ENCODE measurements around the gene SPDYE18.
"Not testable (repeated sequence)": the region's sequence is repeated elsewhere in the genome, so short reads cannot be mapped to it uniquely, and the experiment has no call there.

The SPDYE18 gene

DNA sequence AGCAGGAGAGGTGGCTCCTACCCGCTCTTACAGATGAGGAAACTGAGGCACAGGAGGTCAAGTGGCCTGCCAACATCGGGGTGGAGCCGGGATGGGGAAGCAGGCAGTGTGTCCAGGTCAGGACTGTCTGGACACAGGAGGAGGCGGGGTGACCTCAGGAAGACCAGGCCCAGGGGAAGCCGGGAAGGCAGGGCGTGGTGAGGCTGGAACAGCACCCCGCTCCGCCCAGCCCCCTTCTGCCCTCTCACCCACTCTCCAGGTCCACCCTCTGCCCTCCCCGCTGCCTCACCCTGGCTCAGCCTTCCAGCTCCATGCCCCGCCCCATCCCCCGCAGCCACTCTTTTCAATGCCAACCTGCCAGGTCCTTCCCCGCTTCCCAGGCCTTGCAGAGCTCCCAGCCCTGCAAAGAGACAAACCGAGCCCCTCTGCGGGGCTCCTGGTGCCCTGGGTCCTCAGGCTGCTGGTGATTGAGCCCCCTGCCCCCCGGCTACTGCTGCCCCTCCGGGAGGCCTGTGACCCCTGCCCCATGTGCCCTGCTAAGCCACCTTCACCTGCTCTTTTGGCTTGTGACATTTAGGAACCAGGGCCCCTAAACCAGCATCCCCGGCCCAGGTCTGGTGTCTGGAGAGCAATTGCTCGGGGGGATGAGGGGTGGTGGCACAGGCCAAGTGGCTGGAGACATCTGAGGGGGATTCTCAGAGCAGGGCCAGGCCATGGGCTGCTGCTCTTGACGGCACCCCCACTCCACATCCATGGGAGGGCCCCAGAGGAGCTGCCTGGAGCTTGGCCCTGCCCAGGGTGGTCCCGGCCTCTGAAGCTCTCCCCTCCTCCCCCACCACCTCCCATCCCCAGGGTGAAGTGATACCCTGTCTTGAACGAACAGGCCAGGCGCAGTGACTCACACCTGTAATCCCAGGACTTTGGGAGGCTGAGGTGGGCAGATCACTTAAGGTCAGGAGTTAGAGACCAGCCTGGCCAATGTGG is 55.9 kb downstream of the SPDYE18 start:
- H3K9me3 ChIP-seq (ENCODE audit: insufficient read depth, low read depth, low read length); H3K79me2 ChIP-seq (ENCODE audit: control insufficient read depth, insufficient read depth, low read length, poor library complexity); H2BK120ac ChIP-seq (ENCODE audit: insufficient read depth, low read length, poor library complexity); H2BK5ac ChIP-seq (ENCODE audit: low read depth, low read length, poor library complexity); H4K91ac ChIP-seq (ENCODE audit: low read depth, low read length); H3K4me3 ChIP-seq (ENCODE audit: low read depth, low read length); H3K9ac ChIP-seq (ENCODE audit: low read length); H2BK12ac ChIP-seq (ENCODE audit: low read length); H3K14ac ChIP-seq (ENCODE audit: low read length); H3K23ac ChIP-seq (ENCODE audit: low read length); H3K18ac ChIP-seq (ENCODE audit: low read length); H4K8ac ChIP-seq (ENCODE audit: low read depth, low read length); H2AFZ ChIP-seq (ENCODE audit: insufficient read depth, low read length, poor library complexity); H3K27me3 ChIP-seq (ENCODE audit: insufficient read depth, low read length); H3K79me1 ChIP-seq (ENCODE audit: low read length); H4K12ac ChIP-seq (ENCODE audit: low read depth, low read length); H3K27ac ChIP-seq (ENCODE audit: low read depth, low read length); H3K4me2 ChIP-seq (ENCODE audit: low read length); H3K4ac ChIP-seq (ENCODE audit: low read depth, low read length); DNase-seq; H3K4me1 ChIP-seq (ENCODE audit: control insufficient read depth in 1 of 2, insufficient read depth in 2 of 2, low read length in 2 of 2); H2AK5ac ChIP-seq (ENCODE audit: low read length): not testable (repeated sequence)
- no CpG with 5 or more reads among the region's 22 CpGs for WGBS (ENCODE audit: extremely low coverage, insufficient coverage, insufficient read length)
- peaks cover 14 to 29% of the 10 kb centered on the region in 2 experiments for H3K36me3 ChIP-seq (ENCODE audit: control insufficient read depth in 1 of 2, insufficient read depth in 2 of 2, low read length in 2 of 2)

DNA sequence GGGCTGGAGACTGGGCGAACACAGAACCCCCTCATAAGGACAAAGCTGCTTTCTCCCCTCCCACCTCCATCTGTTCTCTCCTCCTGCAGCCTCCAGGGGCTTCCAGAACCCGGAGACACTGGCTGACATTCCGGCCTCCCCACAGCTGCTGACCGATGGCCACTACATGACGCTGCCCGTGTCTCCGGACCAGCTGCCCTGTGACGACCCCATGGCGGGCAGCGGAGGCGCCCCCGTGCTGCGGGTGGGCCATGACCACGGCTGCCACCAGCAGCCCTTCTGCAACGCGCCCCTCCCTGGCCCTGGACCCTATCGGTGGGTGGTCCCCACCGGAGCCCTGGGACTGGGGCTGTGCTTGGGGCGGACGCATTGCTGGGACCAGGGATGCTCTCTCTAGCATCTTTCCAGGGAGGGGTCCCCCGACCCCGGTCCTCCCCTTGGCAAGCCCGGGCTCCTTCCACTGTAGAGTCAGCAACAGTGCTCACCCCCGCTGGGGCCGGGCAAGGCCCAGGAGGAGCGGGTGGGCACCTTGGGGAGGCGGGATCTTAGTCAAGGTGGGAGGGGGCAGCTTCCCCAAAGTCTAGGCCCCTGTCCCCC is 56.8 kb downstream of the SPDYE18 start:
- not testable (repeated sequence) for H3K4me2 ChIP-seq (ENCODE audit: low read length); H2AFZ ChIP-seq (ENCODE audit: insufficient read depth, low read length, poor library complexity); H3K9me3 ChIP-seq (ENCODE audit: insufficient read depth, low read depth, low read length); H3K14ac ChIP-seq (ENCODE audit: low read length); H3K18ac ChIP-seq (ENCODE audit: low read length); H3K27me3 ChIP-seq (ENCODE audit: insufficient read depth, low read length); H3K79me1 ChIP-seq (ENCODE audit: low read length); H2AK5ac ChIP-seq (ENCODE audit: low read length); H3K23ac ChIP-seq (ENCODE audit: low read length); H3K4ac ChIP-seq (ENCODE audit: low read depth, low read length); H2BK5ac ChIP-seq (ENCODE audit: low read depth, low read length, poor library complexity); H3K27ac ChIP-seq (ENCODE audit: low read depth, low read length); H2BK12ac ChIP-seq (ENCODE audit: low read length); H4K8ac ChIP-seq (ENCODE audit: low read depth, low read length); H2BK120ac ChIP-seq (ENCODE audit: insufficient read depth, low read length, poor library complexity); H3K9ac ChIP-seq (ENCODE audit: low read length); H4K91ac ChIP-seq (ENCODE audit: low read depth, low read length); H4K12ac ChIP-seq (ENCODE audit: low read depth, low read length); H3K79me2 ChIP-seq (ENCODE audit: control insufficient read depth, insufficient read depth, low read length, poor library complexity); H3K4me1 ChIP-seq (ENCODE audit: control insufficient read depth in 1 of 2, insufficient read depth in 2 of 2, low read length in 2 of 2); H3K4me3 ChIP-seq (ENCODE audit: low read depth, low read length); DNase-seq
- no CpG with 5 or more reads among the region's 27 CpGs for WGBS (ENCODE audit: extremely low coverage, insufficient coverage, insufficient read length)
- H3K36me3 ChIP-seq (ENCODE audit: control insufficient read depth in 1 of 2, insufficient read depth in 2 of 2, low read length in 2 of 2) = peaks cover 14 to 29% of the 10 kb centered on the region in 2 experiments

DNA sequence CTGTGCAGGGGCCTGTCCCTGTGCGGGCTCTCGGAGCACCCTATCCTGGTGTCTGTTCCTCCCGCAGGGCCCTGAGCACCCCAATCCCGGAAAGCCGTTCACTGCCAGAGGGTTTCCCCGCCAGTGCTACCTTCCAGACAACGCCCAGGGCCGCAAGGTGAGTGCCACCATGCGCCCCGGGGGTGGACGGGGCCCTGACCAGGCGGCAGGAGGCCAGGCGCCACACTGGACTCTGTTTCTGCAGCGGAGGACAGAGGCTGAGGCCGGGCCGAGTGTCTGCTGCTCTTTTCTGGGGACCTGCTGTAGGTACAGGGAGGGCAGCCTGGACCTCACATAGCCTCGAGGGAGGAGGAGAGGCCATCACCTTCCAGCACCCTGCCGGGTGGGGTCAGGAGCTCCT is 58.2 kb downstream of the SPDYE18 start:
- no CpG with 5 or more reads among the region's 18 CpGs for WGBS (ENCODE audit: extremely low coverage, insufficient coverage, insufficient read length)
- not testable (repeated sequence) for DNase-seq; H3K4me2 ChIP-seq (ENCODE audit: low read length); H2BK5ac ChIP-seq (ENCODE audit: low read depth, low read length, poor library complexity); H3K4me1 ChIP-seq (ENCODE audit: control insufficient read depth in 1 of 2, insufficient read depth in 2 of 2, low read length in 2 of 2); H2AFZ ChIP-seq (ENCODE audit: insufficient read depth, low read length, poor library complexity); H3K9me3 ChIP-seq (ENCODE audit: insufficient read depth, low read depth, low read length); H3K14ac ChIP-seq (ENCODE audit: low read length); H4K12ac ChIP-seq (ENCODE audit: low read depth, low read length); H3K4me3 ChIP-seq (ENCODE audit: low read depth, low read length); H2BK12ac ChIP-seq (ENCODE audit: low read length); H3K79me2 ChIP-seq (ENCODE audit: control insufficient read depth, insufficient read depth, low read length, poor library complexity); H2AK5ac ChIP-seq (ENCODE audit: low read length); H3K27ac ChIP-seq (ENCODE audit: low read depth, low read length); H3K18ac ChIP-seq (ENCODE audit: low read length); H3K4ac ChIP-seq (ENCODE audit: low read depth, low read length); H4K91ac ChIP-seq (ENCODE audit: low read depth, low read length); H3K9ac ChIP-seq (ENCODE audit: low read length); H2BK120ac ChIP-seq (ENCODE audit: insufficient read depth, low read length, poor library complexity); H3K23ac ChIP-seq (ENCODE audit: low read length); H3K79me1 ChIP-seq (ENCODE audit: low read length); H3K27me3 ChIP-seq (ENCODE audit: insufficient read depth, low read length); H4K8ac ChIP-seq (ENCODE audit: low read depth, low read length)
- peaks cover 17 to 29% of the 10 kb centered on the region in 2 experiments for H3K36me3 ChIP-seq (ENCODE audit: control insufficient read depth in 1 of 2, insufficient read depth in 2 of 2, low read length in 2 of 2)

DNA sequence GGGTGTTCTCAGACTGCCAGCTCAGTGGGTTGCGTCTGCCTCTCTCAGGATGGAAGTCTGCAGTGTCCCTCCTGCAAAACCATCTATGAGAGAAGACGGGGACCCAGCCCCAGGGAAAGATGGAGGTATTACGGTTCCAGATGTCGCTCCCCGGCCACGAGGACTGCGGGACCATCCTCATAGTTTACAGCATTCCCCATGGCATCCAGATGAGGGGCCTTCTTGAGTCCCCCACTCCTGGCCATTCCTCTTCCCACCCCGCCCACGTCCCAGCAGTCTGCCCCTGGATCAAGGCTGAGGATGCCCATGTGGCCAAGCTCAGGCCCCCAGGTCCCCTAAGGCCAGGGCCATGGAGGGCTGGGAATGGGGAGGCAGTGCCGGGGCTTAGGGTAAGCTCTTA is 59.1 kb downstream of the SPDYE18 start:
- WGBS (ENCODE audit: extremely low coverage, insufficient coverage, insufficient read length) = no CpG with 5 or more reads among the region's 10 CpGs
- not testable (repeated sequence) for H3K4me3 ChIP-seq (ENCODE audit: low read depth, low read length); H2BK12ac ChIP-seq (ENCODE audit: low read length); H3K27ac ChIP-seq (ENCODE audit: low read depth, low read length); DNase-seq; H4K8ac ChIP-seq (ENCODE audit: low read depth, low read length); H4K12ac ChIP-seq (ENCODE audit: low read depth, low read length); H3K79me1 ChIP-seq (ENCODE audit: low read length); H4K91ac ChIP-seq (ENCODE audit: low read depth, low read length); H3K4me2 ChIP-seq (ENCODE audit: low read length); H2AFZ ChIP-seq (ENCODE audit: insufficient read depth, low read length, poor library complexity); H2BK120ac ChIP-seq (ENCODE audit: insufficient read depth, low read length, poor library complexity); H2AK5ac ChIP-seq (ENCODE audit: low read length); H3K4me1 ChIP-seq (ENCODE audit: control insufficient read depth in 1 of 2, insufficient read depth in 2 of 2, low read length in 2 of 2); H3K23ac ChIP-seq (ENCODE audit: low read length); H3K14ac ChIP-seq (ENCODE audit: low read length); H3K79me2 ChIP-seq (ENCODE audit: control insufficient read depth, insufficient read depth, low read length, poor library complexity); H3K18ac ChIP-seq (ENCODE audit: low read length); H3K9me3 ChIP-seq (ENCODE audit: insufficient read depth, low read depth, low read length); H3K4ac ChIP-seq (ENCODE audit: low read depth, low read length); H3K27me3 ChIP-seq (ENCODE audit: insufficient read depth, low read length); H3K9ac ChIP-seq (ENCODE audit: low read length); H2BK5ac ChIP-seq (ENCODE audit: low read depth, low read length, poor library complexity)
- H3K36me3 ChIP-seq (ENCODE audit: control insufficient read depth in 1 of 2, insufficient read depth in 2 of 2, low read length in 2 of 2) = peaks cover 17 to 29% of the 10 kb centered on the region in 2 experiments
